Endodermal cell (in vitro differentiated cells): Measurements from ENCODE around the gene TAOK2. TPM values are rescaled to one million over a fixed set of nuclear protein-coding genes. Genes with fewer than 3 reads are reported as not detected.

ENCODE experiments used
- DNase-seq: peaks from one replicate; pipeline ENCODE4 v3.0.0-alpha.2; 2017
- H3K27ac ChIP-seq: 2 replicates; pipeline ENCODE4 v1.5.1; 2013; ENCODE audit warnings: mild to moderate bottlenecking, low read depth, low read length, moderate library complexity
- H3K27me3 ChIP-seq: 2 replicates; pipeline ENCODE4 v1.6.1; 2013; ENCODE audit warnings: mild to moderate bottlenecking, low read length, moderate library complexity; ENCODE audit not compliant: insufficient read depth, control insufficient read depth, poor library complexity, severe bottlenecking
- H3K36me3 ChIP-seq: 2 replicates; pipeline ENCODE4 v1.7.0; 2013; ENCODE audit warnings: mild to moderate bottlenecking, low read length, moderate library complexity; ENCODE audit not compliant: control insufficient read depth, insufficient read depth
- H3K4me1 ChIP-seq: one replicate; pipeline ENCODE4 v1.7.0; 2013; ENCODE audit warnings: low read length; ENCODE audit not compliant: control insufficient read depth, insufficient read depth
- H3K4me3 ChIP-seq: 2 replicates; pipeline ENCODE4 v1.5.1; 2013; ENCODE audit warnings: mild to moderate bottlenecking, low read length, moderate library complexity
- H3K9ac ChIP-seq: 2 replicates; pipeline ENCODE4 v1.6.1; 2013; ENCODE audit warnings: mild to moderate bottlenecking, low read length, moderate library complexity; ENCODE audit not compliant: poor library complexity, severe bottlenecking; ENCODE audit errors: extremely low read depth
- H3K9me3 ChIP-seq: 2 replicates; pipeline ENCODE4 v1.6.1; 2013; ENCODE audit warnings: mild to moderate bottlenecking, low read length, moderate library complexity; ENCODE audit not compliant: control insufficient read depth
- H3K27ac Mint-ChIP-seq: 2 replicates; pipeline ENCODE4 v1.8.0; 2020; ENCODE audit warnings: mixed read lengths
- H3K27me3 Mint-ChIP-seq: 2 replicates; pipeline ENCODE4 v1.8.0; 2021; ENCODE audit warnings: mild to moderate bottlenecking, mixed read lengths; ENCODE audit not compliant: insufficient read depth
- H3K36me3 Mint-ChIP-seq: 2 replicates; pipeline ENCODE4 v1.8.0; 2020; ENCODE audit warnings: low read depth, mixed read lengths
- H3K4me1 Mint-ChIP-seq: 2 replicates; pipeline ENCODE4 v1.8.0; 2020; ENCODE audit warnings: mixed read lengths
- H3K4me3 Mint-ChIP-seq: 2 replicates; pipeline ENCODE4 v1.8.0; 2020; ENCODE audit warnings: mild to moderate bottlenecking, moderate library complexity, mixed read lengths
- H3K9me3 Mint-ChIP-seq: 2 replicates; pipeline ENCODE4 v1.8.0; 2020; ENCODE audit warnings: mild to moderate bottlenecking, mixed read lengths
- WGBS, 2 experiments: methylation state at CpG; one replicate each; pipeline versions ENCODE4 v1.1.5 to v1.1.7; 2013; ENCODE audit warnings: missing lambda C conversion rate in 2 of 2, mixed read lengths in 1 of 2; ENCODE audit not compliant: insufficient coverage in 1 of 2, insufficient read length in 1 of 2; 5-methylcytosine and 5-hydroxymethylcytosine counted together
- total RNA-seq, 2 donors: library from RNA; stranded (reverse); fragmentation: NEBNext Ultra II Directional in 1 of 2; extraction: Animal tissue kit (Norgen Biotek cat#: 25700) in 1 of 2; gene quantifications; 2 replicates in 1 of 2; 3 replicates in 1 of 2; pipeline ENCODE4 v1.2.1, GENCODE V29; 2021
- TF ChIP-seq, protein P1 (sequence below): fragments of 200-600 bp; sonication (generic); conservative IDR thresholded peaks from 2 replicates; pipeline ENCODE4 v1.5.0; 2021; ENCODE audit warnings: antibody characterized with exemption, mild to moderate bottlenecking

The TAOK2 gene
- total RNA-seq, 2 donors from 2014 or later = 44.6 to 50.2 TPM

GRCh38 chr16:30007378-30007895, 33.8 kb downstream of the TAOK2 start:
- TF ChIP-seq, protein P1, sequence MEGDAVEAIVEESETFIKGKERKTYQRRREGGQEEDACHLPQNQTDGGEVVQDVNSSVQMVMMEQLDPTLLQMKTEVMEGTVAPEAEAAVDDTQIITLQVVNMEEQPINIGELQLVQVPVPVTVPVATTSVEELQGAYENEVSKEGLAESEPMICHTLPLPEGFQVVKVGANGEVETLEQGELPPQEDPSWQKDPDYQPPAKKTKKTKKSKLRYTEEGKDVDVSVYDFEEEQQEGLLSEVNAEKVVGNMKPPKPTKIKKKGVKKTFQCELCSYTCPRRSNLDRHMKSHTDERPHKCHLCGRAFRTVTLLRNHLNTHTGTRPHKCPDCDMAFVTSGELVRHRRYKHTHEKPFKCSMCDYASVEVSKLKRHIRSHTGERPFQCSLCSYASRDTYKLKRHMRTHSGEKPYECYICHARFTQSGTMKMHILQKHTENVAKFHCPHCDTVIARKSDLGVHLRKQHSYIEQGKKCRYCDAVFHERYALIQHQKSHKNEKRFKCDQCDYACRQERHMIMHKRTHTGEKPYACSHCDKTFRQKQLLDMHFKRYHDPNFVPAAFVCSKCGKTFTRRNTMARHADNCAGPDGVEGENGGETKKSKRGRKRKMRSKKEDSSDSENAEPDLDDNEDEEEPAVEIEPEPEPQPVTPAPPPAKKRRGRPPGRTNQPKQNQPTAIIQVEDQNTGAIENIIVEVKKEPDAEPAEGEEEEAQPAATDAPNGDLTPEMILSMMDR = no peak
- Histone ChIP-seq H3K9me3 (no peaks in the 10 kb centered on the region), H3K9ac (no peak overlapping the region), H3K4me3 (no peak overlapping the region), H3K27me3 (peaks cover 22% of the 10 kb centered on the region), H3K27ac (no peak overlapping the region), H3K4me1 (no peaks in the 10 kb centered on the region), H3K36me3 (peaks cover under 1% of the 10 kb centered on the region)
- Mint-ChIP-seq H3K4me3 (no peak overlapping the region), H3K27me3 (peaks cover 39% of the 10 kb centered on the region), H3K36me3 (peaks cover 9% of the 10 kb centered on the region), H3K9me3 (no peaks in the 10 kb centered on the region), H3K27ac (no peak overlapping the region), H3K4me1 (peaks cover 7% of the 10 kb centered on the region)
- 69 to 87% methylated on average over 5 to 11 of the region's 11 CpGs for WGBS, 2 experiments
- DNase-seq = no peak

GRCh38 chr16:30009085-30009862, 35.6 kb downstream of the TAOK2 start:
- TF ChIP-seq, protein P1 = no peak
- Histone ChIP-seq H3K4me3 (no peak overlapping the region), H3K27ac (no peak overlapping the region), H3K9me3 (no peaks in the 10 kb centered on the region), H3K9ac (no peak overlapping the region), H3K36me3 (no peaks in the 10 kb centered on the region), H3K27me3 (peaks cover 22% of the 10 kb centered on the region), H3K4me1 (no peaks in the 10 kb centered on the region)
- Mint-ChIP-seq H3K4me3 (peak overlapping the region; percentile 62), H3K27me3 (peaks cover 46% of the 10 kb centered on the region), H3K36me3 (no peaks in the 10 kb centered on the region), H3K9me3 (no peaks in the 10 kb centered on the region), H3K4me1 (peaks cover 7% of the 10 kb centered on the region), H3K27ac (no peak overlapping the region)
- DNase-seq = no peak
- WGBS, 2 experiments = 75 to 79% methylated on average over 13 to 26 of the region's 26 CpGs

- Histone ChIP-seq H3K9ac (no peak overlapping the region), H3K36me3 (no peaks in the 10 kb centered on the region), H3K27ac (no peak overlapping the region), H3K4me3 (peak overlapping the region; percentile 62), H3K27me3 (peaks cover 22% of the 10 kb centered on the region), H3K9me3 (no peaks in the 10 kb centered on the region), H3K4me1 (no peaks in the 10 kb centered on the region)
- Mint-ChIP-seq H3K36me3 (no peaks in the 10 kb centered on the region), H3K27ac (no peak overlapping the region), H3K9me3 (no peaks in the 10 kb centered on the region), H3K4me1 (peaks cover 7% of the 10 kb centered on the region), H3K4me3 (peak overlapping the region; percentile 62), H3K27me3 (peaks cover 46% of the 10 kb centered on the region)
- no peak for DNase-seq
- TF ChIP-seq, protein P1 = no peak
- 50 to 60% methylated on average over 4 to 32 of the region's 34 CpGs for WGBS, 2 experiments
These were observed 36.5 kb downstream of the TAOK2 start for GRCh38 chr16:30009990-30010843.
